ENCODE results near the gene SEMA3G.

SEMA3G gene

DNA sequence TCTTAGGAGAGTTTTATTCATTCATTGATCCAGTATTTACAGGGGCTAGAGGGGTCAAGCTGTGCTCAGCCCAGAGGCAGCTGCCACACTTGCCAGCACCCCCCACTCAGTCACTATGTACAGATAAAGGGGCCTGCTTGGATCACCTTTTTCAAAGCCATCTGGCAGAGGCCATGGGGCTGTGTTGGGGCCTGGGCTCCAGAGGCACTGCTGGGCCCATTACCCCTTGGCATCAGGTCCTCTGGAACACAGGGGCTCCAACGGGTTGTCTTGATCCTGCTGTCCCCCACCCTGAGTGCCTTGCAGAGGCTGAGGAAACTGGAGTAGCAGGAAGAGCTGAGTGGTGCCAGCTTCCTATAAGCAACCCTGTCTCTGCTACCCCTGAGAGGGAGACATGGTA lies 43.9 kb downstream of the SEMA3G start:
- no peak overlapping the region for H3K27ac ChIP-seq (ENCODE audit: low read length)
- peaks cover 46% of the 10 kb centered on the region for H3K36me3 ChIP-seq (ENCODE audit: control insufficient read depth, low read depth, low read length)
- H3K27me3 ChIP-seq (ENCODE audit: control insufficient read depth, insufficient read depth, low read length), result no peaks in the 10 kb centered on the region
- H3K4me1 ChIP-seq (ENCODE audit: control insufficient read depth, low read depth, low read length), result no peaks in the 10 kb centered on the region
- H3K4me3 ChIP-seq (ENCODE audit: low read length), result no peak overlapping the region
- no peaks in the 10 kb centered on the region for H3K9me3 ChIP-seq (ENCODE audit: control insufficient read depth, low read depth, low read length)
- H3K9ac ChIP-seq (ENCODE audit: low read length), result no peak overlapping the region

DNA sequence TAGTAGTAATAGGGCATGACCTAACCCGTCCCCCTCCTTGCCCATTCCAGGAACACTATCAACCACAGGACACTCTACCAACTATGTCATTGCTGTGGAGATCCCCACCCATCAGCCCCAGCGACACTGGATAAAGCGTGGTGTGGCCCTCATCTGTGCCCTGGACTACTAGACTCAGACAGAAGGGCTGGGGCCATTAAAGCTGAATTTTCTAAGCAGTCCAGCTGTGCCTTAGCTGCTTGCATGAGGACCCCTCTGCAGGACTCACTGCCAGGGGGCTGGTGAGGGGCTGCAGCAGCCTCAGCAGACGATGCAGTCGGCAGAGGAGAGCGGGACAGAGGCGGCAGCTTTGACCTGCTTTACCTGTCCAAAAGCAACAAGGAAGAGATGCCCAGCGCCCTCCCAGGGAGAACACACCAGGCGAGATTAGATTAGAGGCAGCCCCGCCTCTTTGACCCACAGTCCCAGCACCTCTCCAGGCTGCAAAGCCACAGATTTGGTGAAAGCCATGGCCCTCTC lies 44.6 kb downstream of the SEMA3G start:
- H3K27ac ChIP-seq (ENCODE audit: low read length), result no peak overlapping the region
- H3K9ac ChIP-seq (ENCODE audit: low read length), result no peak overlapping the region
- H3K36me3 ChIP-seq (ENCODE audit: control insufficient read depth, low read depth, low read length), result peaks cover 41% of the 10 kb centered on the region
- no peaks in the 10 kb centered on the region for H3K4me1 ChIP-seq (ENCODE audit: control insufficient read depth, low read depth, low read length)
- H3K9me3 ChIP-seq (ENCODE audit: control insufficient read depth, low read depth, low read length), result no peaks in the 10 kb centered on the region
- no peak overlapping the region for H3K4me3 ChIP-seq (ENCODE audit: low read length)
- no peaks in the 10 kb centered on the region for H3K27me3 ChIP-seq (ENCODE audit: control insufficient read depth, insufficient read depth, low read length)

DNA sequence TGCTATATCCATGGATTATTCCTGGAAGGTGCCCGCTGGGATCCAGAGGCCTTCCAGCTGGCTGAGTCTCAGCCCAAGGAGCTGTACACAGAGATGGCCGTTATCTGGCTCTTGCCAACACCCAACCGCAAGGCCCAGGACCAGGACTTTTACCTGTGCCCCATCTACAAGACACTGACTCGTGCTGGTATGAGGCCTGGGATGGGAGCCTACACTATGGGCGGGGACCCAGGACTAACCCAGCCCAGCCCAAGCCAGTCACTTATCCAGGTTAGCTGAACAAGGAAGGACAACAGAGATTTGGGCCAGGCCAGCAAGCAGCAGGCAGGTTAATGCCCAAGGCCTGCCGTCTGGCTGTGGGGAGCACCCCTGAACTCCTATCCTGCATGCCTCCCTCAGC lies 45.3 kb downstream of the SEMA3G start:
- H3K9ac ChIP-seq (ENCODE audit: low read length), result no peak overlapping the region
- H3K27ac ChIP-seq (ENCODE audit: low read length), result no peak overlapping the region
- no peaks in the 10 kb centered on the region for H3K4me1 ChIP-seq (ENCODE audit: control insufficient read depth, low read depth, low read length)
- H3K9me3 ChIP-seq (ENCODE audit: control insufficient read depth, low read depth, low read length), result no peaks in the 10 kb centered on the region
- no peak overlapping the region for H3K4me3 ChIP-seq (ENCODE audit: low read length)
- peaks cover 34% of the 10 kb centered on the region for H3K36me3 ChIP-seq (ENCODE audit: control insufficient read depth, low read depth, low read length)
- no peaks in the 10 kb centered on the region for H3K27me3 ChIP-seq (ENCODE audit: control insufficient read depth, insufficient read depth, low read length)

DNA sequence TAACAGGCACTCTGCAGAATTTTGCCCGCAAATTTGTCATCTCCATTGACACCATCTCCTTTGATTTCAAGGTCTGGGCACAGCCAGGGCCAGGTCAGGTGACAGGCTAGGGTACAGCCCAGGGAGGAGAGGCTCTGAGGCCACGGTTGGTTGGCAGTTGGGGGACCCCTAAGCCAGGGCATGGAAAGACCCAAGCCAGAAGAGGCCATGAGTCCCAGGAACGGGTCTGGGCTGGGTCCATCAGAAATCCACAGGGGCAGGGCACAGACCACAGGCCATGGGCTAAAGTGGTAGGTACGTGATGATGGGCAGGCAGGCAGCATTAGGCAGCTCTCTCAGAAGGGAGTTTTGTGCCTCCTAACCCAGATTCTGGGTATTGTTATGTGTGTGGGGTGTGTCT lies 45.8 kb downstream of the SEMA3G start:
- H3K9ac ChIP-seq (ENCODE audit: low read length), result no peak overlapping the region
- H3K27me3 ChIP-seq (ENCODE audit: control insufficient read depth, insufficient read depth, low read length), result no peaks in the 10 kb centered on the region
- H3K27ac ChIP-seq (ENCODE audit: low read length), result no peak overlapping the region
- no peaks in the 10 kb centered on the region for H3K9me3 ChIP-seq (ENCODE audit: control insufficient read depth, low read depth, low read length)
- H3K36me3 ChIP-seq (ENCODE audit: control insufficient read depth, low read depth, low read length), result peaks cover 30% of the 10 kb centered on the region
- no peaks in the 10 kb centered on the region for H3K4me1 ChIP-seq (ENCODE audit: control insufficient read depth, low read depth, low read length)
- H3K4me3 ChIP-seq (ENCODE audit: low read length), result no peak overlapping the region

DNA sequence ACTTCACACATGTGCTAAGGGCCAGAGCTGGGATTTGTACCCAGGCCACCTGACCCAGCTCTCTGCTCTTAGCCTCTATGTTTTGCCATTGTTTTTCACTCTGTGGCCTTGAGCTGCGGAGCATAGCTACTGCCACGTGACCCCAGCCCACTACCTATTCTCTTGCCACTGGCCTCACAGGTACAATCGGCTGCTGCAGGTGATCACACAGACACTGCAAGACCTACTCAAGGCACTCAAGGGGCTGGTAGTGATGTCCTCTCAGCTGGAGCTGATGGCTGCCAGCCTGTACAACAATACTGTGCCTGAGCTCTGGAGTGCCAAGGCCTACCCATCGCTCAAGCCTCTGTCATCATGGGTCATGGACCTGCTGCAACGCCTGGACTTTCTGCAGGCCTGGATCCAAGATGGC lies 46.2 kb downstream of the SEMA3G start:
- Histone ChIP-seq H3K27ac (ENCODE audit: low read length) (no peak overlapping the region), H3K4me1 (ENCODE audit: control insufficient read depth, low read depth, low read length) (no peaks in the 10 kb centered on the region), H3K9ac (ENCODE audit: low read length) (no peak overlapping the region), H3K27me3 (ENCODE audit: control insufficient read depth, insufficient read depth, low read length) (no peaks in the 10 kb centered on the region), H3K36me3 (ENCODE audit: control insufficient read depth, low read depth, low read length) (peaks cover 27% of the 10 kb centered on the region), H3K9me3 (ENCODE audit: control insufficient read depth, low read depth, low read length) (no peaks in the 10 kb centered on the region), H3K4me3 (ENCODE audit: low read length) (no peak overlapping the region)

DNA sequence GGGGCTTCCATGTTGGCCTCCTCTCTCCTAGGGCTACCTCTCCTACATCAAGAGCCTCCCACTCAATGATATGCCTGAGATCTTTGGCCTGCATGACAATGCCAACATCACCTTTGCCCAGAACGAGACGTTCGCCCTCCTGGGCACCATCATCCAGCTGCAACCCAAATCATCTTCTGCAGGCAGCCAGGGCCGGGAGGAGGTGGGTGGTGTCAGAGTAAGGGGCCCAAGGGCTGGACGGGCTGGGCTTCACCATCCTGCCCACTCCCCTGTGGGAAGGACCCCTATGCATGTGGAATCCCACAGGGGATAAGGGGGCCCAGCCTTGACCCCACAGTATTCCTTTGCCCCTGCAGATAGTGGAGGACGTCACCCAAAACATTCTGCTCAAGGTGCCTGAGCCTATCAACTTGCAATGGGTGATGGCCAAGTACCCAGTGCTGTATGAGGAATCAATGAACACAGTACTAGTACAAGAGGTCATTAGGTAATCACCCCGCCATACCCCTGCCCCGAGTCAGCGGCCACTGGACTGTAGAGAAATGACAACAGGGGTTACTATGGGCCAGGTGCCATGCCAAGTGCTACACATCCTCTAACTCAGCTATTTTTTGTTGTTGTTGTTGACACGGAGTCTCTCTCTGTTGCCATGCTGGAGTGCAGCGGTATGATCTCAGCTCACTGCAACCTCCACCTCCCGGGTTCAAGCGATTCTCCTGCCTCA lies 47.1 kb downstream of the SEMA3G start:
- no peak overlapping the region for H3K4me3 ChIP-seq (ENCODE audit: low read length)
- no peaks in the 10 kb centered on the region for H3K4me1 ChIP-seq (ENCODE audit: control insufficient read depth, low read depth, low read length)
- H3K9me3 ChIP-seq (ENCODE audit: control insufficient read depth, low read depth, low read length), result no peaks in the 10 kb centered on the region
- no peaks in the 10 kb centered on the region for H3K27me3 ChIP-seq (ENCODE audit: control insufficient read depth, insufficient read depth, low read length)
- H3K27ac ChIP-seq (ENCODE audit: low read length), result no peak overlapping the region
- H3K36me3 ChIP-seq (ENCODE audit: control insufficient read depth, low read depth, low read length), result peaks cover 20% of the 10 kb centered on the region
- no peak overlapping the region for H3K9ac ChIP-seq (ENCODE audit: low read length)

DNA sequence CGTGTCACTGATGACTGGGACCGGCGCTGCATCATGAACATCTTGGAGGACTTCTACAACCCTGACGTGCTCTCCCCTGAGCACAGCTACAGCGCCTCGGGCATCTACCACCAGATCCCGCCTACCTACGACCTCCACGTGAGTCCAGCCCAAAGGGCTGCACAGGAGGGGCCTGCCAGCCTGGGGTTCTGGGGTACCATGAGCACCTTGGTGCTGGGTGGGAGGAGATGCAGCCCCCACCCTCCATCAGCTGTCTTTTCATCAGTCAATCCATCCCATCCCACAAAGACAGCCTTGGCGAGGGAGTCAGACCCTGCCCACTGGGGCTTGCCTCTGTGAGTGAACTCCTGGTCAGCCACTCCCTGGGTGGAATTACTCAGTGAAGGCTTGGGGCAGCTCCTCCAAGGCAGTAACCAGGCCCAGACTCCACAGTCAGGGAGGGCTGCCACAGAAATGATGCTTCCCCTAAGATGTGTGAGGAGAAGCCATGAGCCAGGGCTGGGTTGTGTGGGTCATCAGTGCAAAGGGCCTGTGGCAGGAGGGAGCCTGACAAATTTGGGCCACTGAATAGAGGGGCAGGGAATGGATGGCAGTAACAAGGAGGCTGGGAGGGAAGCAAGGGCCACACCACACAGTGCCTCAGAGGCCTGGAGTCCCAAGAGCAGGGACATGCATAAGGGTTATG lies 47.9 kb downstream of the SEMA3G start:
- H3K36me3 ChIP-seq (ENCODE audit: control insufficient read depth, low read depth, low read length), result peaks cover 13% of the 10 kb centered on the region
- H3K27me3 ChIP-seq (ENCODE audit: control insufficient read depth, insufficient read depth, low read length), result no peaks in the 10 kb centered on the region
- H3K9ac ChIP-seq (ENCODE audit: low read length), result no peak overlapping the region
- no peaks in the 10 kb centered on the region for H3K4me1 ChIP-seq (ENCODE audit: control insufficient read depth, low read depth, low read length)
- H3K4me3 ChIP-seq (ENCODE audit: low read length), result no peak overlapping the region
- no peak overlapping the region for H3K27ac ChIP-seq (ENCODE audit: low read length)
- H3K9me3 ChIP-seq (ENCODE audit: control insufficient read depth, low read depth, low read length), result no peaks in the 10 kb centered on the region

DNA sequence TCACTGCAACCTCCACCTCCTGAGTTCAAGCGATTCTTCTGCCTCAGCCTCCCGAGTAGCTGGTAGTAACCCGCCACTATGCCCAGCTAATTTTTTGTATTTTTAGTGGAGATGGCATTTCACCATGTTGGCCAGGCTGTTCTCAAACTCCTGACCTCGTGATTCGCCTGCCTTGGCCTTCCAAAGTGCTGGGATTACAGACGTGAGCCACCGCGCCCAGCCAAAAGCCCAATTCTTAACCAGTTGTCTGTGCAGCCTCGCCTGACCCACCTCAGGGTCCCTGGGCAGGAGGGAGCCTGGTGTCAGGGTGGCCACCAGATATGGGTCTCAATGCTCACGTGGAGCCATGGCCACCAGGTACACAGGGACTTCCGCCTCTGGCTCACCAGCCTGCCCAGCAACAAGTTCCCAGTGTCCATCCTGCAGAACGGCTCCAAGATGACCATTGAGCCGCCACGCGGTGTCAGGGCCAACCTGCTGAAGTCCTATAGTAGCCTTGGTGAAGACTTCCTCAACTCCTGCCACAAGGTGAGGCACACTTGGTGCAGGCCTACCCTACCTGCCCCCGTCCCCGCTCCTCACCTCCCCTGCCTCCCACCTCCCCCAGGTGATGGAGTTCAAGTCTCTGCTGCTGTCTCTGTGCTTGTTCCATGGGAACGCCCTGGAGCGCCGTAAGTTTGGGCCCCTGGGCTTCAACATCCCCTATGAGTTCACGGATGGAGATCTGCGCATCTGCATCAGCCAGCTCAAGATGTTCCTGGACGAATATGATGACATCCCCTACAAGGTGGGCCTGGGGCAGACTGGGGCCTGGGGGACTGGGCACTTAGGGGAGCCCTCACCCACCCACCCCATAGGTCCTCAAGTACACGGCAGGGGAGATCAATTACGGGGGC lies 48.6 kb downstream of the SEMA3G start:
- H3K4me1 ChIP-seq (ENCODE audit: control insufficient read depth, low read depth, low read length), result no peaks in the 10 kb centered on the region
- peaks cover 6% of the 10 kb centered on the region for H3K36me3 ChIP-seq (ENCODE audit: control insufficient read depth, low read depth, low read length)
- H3K27ac ChIP-seq (ENCODE audit: low read length), result no peak overlapping the region
- no peaks in the 10 kb centered on the region for H3K27me3 ChIP-seq (ENCODE audit: control insufficient read depth, insufficient read depth, low read length)
- H3K9me3 ChIP-seq (ENCODE audit: control insufficient read depth, low read depth, low read length), result no peaks in the 10 kb centered on the region
- H3K4me3 ChIP-seq (ENCODE audit: low read length), result no peak overlapping the region
- H3K9ac ChIP-seq (ENCODE audit: low read length), result no peak overlapping the region

DNA sequence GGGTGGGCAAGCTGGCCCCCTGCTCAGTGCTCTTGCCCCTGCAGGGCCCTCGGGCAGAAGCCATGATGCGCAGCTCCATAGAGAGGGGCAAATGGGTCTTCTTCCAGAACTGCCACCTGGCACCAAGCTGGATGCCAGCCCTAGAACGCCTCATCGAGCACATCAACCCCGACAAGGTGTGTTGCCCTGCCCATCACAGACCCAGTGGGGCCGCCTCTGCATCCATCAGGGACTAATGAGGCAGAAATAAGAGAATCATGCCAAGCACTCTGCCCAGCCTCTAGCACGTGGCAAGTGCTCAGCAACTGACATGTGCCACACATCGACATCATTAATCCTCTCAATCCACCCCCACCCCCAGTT lies 49.4 kb downstream of the SEMA3G start:
- no peak overlapping the region for H3K9ac ChIP-seq (ENCODE audit: low read length)
- H3K36me3 ChIP-seq (ENCODE audit: control insufficient read depth, low read depth, low read length), result no peaks in the 10 kb centered on the region
- H3K27ac ChIP-seq (ENCODE audit: low read length), result no peak overlapping the region
- H3K27me3 ChIP-seq (ENCODE audit: control insufficient read depth, insufficient read depth, low read length), result no peaks in the 10 kb centered on the region
- H3K4me1 ChIP-seq (ENCODE audit: control insufficient read depth, low read depth, low read length), result no peaks in the 10 kb centered on the region
- no peak overlapping the region for H3K4me3 ChIP-seq (ENCODE audit: low read length)
- no peaks in the 10 kb centered on the region for H3K9me3 ChIP-seq (ENCODE audit: control insufficient read depth, low read depth, low read length)

DNA sequence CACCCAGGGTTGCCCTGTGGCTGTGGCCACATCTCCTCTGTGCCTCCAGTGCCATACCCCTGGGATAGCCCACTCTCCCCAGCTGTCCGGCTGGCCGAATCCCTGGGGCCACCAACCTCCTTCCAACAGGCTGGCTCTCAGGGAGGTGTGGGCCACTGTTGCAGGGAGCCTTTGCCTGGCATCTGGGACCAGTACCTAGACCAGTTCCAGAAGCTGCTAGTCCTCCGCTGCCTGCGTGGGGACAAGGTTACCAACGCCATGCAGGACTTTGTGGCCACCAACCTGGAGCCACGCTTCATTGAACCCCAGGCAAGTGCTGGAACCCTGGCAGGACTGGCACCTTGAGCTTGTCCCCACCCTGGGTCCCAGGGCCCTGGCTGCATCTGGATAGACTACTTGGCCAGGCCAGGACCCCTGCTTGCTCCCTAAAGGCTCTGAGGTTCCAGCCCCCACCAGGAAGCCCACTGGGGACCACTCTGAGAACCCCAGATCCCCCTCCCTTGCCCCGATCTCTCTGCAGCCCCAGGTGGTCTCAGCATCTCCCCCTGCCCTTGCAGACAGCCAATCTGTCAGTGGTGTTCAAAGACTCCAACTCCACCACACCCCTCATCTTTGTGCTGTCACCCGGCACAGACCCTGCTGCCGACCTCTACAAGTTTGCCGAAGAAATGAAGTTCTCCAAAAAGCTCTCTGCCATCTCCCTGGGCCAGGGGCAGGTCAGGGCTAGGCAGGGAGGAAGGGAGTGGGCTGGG lies 50.0 kb downstream of the SEMA3G start:
- Histone ChIP-seq H3K4me3 (ENCODE audit: low read length) (no peak overlapping the region), H3K36me3 (ENCODE audit: control insufficient read depth, low read depth, low read length) (no peaks in the 10 kb centered on the region), H3K27me3 (ENCODE audit: control insufficient read depth, insufficient read depth, low read length) (no peaks in the 10 kb centered on the region), H3K27ac (ENCODE audit: low read length) (no peak overlapping the region), H3K9me3 (ENCODE audit: control insufficient read depth, low read depth, low read length) (no peaks in the 10 kb centered on the region), H3K9ac (ENCODE audit: low read length) (no peak overlapping the region), H3K4me1 (ENCODE audit: control insufficient read depth, low read depth, low read length) (no peaks in the 10 kb centered on the region)

Data from iPS-18a (cell line).